T-helper 9 cell (primary cell): ENCODE measurements around the gene NUDT2.

ENCODE experiments used
- DNase-seq: peaks from one replicate; pipeline ENCODE4 v3.0.0-alpha.2; 2020

NUDT2 gene

DNA sequence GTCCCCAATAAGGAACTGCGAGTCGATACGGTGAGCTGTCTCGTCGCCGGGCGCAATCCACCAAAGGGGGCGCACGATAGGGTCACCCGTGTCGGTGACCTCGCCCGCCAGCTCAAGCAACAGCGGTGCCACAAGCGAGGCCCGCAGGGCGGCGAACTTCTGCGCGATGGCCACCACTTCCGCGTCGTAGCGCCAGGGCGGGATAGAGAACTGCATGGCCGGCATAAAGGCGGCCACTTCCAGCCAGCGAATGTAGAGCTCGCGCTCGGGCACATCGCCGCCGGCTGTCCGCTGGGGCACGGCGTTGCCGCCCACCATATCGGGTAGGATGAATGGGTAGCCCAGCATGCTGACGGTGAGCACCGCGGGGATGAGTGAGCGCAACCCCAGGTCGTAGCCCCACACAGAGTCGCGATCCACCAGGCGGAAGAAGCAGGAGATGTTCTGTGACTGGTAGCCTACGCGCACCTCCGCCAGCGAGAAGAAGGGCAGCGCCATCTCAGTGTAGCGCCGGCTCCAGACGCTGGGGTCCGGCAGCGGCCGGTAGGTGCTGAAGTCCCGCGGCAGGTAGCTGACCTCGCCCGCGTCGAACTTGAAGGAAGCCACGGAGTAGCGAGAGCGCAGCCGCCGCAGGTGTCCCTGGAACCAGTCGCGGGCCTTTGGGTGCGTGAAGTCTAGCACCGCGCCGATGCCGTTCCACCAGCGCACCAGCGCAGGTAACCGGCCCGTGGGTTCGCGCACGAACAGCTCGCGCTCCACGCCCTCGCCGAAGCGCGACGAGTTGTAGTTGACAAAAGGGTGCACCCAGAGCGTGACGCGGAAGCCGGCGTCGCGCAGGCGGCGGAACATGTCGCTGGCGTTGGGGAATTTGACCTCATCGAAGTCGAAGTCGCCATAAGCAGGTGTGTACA lies 41.9 kb downstream of the NUDT2 start:
- no peak for DNase-seq

DNA sequence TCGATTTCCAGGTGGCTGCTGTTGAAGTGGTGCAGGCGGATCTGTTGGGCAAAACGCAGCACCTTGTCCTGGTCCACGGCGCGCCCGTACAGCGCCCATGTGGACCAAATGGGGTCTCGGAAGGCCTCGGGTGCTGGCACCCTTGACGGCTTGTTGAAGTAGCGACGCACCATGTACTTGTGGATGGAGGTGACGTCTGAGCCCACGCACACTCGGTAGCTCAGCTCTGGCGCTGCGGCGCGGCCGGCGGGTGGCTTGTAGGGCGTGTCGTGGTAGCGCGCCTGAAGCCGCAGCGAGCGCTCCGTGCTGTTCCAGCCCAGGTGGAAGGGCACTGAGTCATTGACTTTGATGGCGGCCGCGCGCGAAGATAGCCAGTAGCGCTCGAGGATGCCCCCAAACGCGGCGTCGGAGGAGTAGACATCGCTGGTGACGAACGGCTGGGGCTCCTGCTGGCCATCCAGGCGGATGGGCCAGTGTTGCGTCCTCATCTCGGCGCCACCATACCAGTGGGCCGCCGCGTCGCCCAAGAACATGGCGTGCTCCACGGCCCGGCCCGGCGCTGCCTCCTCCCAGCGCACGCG lies 42.6 kb downstream of the NUDT2 start:
- no peak for DNase-seq

DNA sequence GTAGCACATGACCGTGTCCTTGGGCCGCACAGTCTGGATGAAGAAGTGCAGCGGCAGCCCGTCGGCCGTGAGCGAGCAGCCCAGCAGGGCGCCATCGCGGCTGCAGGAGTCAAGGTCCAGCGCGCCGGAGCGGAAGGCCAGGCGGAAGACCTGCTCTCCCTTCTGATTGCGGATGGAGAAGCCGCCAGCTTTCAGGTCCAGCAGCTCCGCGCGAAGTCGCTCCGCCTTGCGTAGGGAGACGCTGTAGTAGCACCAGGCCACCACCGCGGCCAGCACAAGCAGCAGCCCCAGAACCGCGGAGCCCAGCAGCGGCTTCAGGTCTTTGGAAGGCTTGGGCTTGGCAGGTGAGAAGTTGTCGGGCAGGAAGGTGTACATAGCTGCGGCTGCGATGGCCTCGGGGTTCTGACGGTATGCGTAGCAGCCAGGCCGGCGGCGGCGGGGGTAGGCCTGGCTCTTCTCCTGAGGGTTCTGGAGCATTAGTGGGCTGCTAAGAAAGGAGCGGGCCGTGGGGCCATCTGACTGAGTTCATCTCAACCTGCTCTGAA lies 43.2 kb downstream of the NUDT2 start:
- DNase-seq, result no peak

DNA sequence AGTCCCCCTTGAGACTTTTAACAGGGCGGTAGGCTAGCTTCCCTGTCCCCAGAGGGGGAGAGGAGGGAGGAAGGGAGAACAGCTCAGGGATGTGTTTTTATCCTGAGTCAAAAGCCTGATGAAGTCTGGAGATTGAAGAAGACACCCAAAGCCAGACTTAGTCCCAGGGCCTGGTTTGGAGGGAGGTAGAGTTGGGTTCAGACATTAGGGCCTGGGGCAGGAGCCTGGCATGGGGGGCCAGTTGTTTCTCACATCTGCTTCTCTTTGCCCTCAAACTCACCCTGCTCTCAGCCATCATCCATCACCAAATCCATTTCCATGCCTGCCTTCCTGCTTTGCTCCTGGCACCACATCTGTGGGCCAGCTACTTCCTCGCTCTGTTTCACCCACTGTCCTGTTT lies 44.4 kb downstream of the NUDT2 start:
- no peak for DNase-seq

DNA sequence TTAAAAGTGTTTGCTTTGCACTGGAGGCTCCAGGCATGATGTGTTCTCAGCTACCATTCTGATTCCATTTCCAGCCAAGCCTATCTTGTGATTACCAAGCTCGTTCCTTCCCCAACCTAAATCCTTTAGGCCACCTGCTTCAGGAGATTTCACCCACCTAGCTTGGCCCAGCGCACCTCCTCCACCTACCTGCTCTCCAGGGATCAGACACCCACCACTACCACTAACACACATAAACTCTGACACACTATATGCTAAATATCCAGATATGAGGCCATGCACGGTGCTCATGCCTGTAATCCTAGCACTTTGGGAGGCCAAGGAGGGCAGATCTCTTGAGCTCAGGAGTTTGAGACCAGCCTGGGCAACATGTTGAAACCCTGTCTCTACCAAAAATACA lies 45.0 kb downstream of the NUDT2 start:
- no peak for DNase-seq

DNA sequence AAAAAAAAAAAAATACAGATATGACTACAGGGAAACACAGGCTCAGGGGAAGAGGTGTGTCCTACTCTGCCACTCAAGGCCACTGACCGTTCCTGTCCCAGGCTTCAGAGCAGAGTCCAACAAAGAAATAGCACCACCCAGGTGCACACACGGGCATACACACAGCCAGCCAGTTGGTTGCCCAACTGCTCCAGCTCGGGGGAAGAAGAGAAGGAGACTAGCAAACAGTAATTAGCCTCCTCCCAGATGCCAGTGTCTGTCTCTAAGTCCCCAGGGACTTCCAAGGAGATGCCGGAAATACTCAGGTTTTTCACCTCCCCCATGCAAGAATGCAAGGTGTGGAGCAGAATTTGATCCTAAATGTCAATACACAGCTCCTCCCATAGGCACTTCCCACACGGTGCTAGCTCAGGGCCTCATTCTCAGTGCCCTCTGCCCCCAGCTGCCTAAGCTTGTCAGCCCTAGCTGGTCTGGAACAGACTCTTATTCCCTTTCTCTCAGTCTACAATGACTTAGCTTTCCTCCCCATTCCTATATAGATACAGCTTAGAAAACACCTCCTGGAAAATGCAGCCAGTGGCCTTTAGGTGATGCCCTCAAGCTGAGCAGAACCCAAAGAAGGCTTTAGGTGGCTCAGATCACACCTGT lies 45.7 kb downstream of the NUDT2 start:
- DNase-seq, result no peak

DNA sequence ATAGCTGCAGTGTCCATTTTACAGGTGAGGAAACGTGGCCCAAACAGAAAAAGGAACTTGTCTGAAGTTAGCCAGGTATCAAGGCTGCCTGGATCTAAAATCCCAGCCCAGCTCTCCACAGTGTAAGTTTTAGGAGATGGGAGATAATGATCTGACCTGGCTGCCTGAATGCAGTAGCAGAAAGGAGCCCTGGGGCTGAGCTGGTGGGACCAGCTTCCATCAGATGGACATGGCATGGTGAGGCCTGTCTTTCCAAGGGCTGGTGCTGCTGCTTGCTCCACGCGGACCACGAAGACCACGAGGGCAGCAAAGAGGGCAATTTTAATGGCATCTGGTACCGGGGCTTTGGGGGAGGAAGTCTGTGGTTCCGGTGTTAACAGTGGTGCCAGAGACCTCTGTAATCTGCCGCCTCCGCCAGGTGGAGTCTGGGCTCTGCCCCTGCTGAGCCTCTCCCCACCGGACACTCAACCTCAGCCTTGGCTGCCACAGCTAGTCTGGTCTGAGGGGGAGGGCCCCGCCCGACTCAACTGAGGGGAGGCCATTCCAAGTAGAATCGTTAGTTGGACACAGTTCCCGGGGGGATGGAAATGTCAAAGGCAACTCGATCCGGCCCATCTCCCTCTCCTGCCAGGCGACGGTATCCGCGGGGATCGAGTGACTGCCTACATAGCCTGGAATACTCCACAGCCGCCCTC lies 46.7 kb downstream of the NUDT2 start:
- peak; percentile 43 for DNase-seq

DNA sequence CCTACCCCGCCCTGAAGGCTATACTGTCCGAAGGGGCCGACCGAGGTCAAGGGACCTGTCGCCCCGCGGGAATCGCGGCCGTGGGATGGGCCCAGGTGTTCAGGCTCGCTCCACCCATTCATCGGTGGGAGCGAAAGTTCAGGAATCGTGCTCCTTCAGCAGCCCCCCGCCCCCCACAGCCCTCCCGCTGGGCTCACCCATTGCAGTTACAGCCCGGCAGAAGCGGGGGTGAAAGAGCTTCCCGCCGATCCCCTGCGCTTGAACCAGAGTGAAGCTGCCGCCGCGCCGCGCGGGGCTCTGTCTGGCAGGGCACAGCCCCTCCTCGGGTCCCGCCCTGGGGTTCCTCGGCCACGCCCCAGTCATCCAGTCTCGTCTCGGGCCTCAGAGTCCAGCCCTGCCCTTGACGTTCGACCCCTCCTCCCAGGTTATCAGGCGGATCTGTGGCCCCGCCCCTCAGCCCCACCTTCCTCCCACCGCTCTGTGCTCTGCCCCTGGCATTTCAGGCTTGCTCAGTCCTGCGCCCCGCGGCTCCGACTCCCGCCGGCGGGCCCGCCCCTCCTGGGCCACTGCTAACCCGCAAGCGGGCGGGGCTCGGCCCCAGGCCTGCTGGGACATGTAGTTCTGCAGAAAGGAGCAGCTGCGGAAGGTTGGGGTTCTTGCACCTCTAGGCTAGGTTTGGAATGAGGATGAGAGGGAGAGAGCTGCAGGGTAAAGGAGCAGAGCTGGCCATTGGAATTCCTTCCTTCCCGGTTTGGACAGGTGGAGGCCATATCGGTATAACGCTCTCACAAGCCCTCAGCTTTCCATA lies 47.4 kb downstream of the NUDT2 start, which contains the start of gene MYORG:
Gene MYORG, minus strand, starts transcription at position 303 of the 808 bp plus-strand sequence. CDS start 3,955 bp downstream, outside the sequence.
- peak; percentile 93 for DNase-seq

DNA sequence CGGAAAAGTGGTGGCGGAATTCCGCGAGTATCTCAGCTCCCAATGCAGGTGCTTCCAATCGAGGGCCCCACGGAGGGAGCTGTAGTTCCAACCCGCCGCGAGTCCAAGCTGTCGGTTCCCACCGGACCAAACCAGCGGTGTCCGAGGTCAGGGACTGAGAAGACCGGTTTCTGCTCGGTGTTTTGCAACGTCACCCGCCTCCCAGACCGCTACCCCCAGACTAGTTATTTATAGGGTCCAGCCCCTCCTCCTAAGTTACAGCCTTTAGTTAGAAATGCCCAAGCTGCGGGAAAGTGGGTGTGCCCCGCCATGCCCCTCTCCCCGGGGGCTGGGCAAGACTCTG lies 48.0 kb downstream of the NUDT2 start:
- DNase-seq, result no peak

DNA sequence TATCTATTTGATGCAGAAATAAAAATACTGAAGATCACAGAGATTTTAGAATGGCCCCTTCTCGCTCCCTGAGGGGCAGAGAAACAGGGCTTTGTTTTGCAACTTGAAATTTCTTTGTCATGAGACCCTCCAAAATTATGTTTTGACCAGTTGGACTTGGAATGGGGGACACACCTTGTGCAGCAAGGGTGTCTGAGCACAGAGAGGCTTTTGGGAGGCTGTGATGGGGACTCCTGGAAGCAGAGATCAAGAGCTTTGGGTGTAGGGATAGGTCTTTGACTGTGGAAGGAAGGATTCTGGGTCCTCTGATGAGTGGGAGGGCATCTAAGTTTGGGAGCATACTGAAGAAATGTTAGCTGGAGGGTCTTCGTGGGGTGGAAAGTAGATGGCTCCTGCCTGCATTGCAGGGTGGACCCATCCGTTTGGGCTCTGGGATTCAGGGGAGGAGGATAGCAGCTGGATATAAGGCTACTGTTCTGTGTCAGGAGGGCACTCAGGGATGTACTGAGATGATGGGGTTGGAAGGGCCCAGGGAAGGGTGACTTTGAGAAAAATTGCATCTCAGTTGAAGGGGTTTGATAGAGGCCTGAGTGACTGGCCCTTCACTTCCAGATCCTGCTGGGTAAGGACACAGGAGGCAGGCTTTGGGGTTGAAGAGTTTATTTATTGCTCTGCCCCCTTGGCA lies 49.1 kb downstream of the NUDT2 start:
- DNase-seq, result no peak

DNA sequence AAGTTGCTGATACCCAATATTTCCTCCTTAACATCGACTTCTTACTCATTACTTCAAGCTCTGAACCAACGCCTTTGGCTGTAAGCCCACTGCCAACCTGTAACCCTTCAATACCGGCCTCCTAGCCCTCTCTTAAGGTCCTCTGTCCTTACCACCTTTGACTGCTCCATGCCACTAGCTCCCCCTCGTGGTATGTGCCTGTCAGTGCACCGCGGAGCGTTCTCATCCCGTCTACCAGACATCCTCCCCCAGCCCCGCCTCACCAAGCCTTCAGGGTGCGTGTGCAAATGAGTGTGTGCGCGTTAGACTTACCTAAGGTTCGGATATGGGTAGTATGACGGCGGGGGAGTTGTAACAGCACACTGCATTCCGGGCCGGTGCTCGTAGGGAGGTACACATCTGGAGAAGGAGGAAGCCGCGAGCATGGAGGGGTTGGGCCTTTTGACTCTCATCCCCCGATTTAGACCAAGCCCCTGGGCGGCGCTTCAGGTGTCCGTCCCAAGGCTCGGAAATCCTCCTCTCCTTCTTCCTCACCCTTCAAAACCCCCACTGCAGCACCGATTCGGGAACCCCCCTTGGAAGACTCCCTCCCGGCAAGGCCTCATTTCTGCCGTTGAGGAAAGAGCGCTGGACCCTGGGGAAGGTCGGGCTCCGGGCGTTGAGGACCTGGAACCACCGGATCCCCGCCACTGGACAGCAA lies 50.1 kb downstream of the NUDT2 start:
- DNase-seq, result peak; percentile 86

DNA sequence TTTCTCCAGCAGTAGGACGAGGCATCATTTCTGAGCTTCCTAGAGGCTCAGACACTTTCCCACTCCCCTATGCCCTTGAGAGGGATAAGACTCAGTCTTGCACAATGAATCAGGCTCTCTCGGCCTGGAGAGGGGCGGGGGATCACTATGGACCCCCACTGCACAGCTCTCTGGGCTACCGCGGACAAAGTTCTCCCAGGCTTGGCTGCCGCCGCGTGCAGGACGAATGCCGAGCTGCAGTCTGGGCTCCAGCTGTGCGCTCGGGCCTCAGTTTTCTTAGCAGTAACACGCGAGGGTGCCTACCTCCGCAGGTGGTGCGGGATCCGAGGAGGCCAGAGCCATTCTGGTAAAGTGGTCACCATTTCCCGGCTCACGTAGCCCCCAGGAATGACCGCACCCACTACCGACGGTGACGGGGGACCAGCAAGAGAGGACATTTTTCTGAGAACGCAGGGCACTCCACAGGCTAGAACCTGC lies 50.7 kb downstream of the NUDT2 start:
- DNase-seq, result no peak

DNA sequence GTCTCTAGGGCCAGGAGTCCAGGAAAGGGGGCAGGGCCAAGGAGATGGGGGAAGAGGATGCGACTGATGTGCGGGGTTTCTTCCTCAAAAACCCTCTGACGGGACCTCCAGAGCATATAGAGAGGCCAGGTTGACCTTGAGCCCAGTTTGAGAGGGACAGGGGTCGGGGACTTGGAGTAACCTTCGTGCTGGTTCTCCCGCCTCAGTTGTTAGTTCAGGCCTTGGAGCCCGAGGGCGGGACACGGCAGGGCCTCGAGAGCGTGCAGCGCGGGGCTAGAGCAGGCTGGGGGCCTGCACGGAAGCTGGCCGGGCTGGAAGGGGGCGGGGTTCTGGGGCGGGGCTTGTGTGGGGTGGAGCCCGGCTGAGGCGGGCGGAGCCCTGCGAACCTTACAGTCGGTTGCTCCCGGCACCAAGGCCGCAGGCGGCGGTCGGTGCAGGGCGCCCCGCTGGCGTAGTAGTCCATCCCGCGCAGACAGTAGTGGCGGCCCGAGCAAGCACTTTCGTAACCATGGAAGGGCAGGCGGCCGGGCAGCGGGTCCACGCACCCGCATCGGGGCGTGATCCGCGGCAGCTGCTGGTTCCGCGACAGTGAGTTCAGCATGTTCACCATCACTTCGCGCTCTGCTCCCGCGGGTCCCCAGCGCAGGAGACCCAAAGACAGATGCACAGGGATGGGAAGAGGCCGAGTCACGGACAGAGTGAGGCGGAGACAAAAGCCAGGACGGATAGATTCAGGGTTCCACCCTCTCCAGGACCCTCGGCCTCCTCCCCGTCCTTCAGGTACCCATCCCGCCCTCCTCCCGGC lies 51.3 kb downstream of the NUDT2 start:
- DNase-seq, result peak; percentile 80

DNA sequence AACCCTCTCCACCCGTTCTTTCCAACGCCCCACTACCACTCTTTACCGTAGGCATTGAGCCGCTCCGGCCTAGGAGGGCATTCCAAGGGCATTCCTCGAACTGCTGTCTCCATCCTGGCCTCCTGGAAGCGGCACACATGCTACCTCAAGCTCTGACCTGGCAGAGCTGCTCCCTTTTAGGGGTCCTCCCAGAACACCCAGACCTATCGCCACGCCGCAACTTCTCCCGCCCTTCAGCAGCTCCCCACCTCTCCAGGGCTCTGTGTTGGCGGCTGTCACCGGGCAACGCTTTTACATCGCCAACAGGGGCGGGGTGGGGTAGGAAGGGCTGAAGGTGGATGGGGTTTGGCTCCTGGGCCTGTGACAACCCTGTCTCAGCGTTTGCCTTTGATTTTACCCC lies 52.0 kb downstream of the NUDT2 start:
- DNase-seq, result no peak

DNA sequence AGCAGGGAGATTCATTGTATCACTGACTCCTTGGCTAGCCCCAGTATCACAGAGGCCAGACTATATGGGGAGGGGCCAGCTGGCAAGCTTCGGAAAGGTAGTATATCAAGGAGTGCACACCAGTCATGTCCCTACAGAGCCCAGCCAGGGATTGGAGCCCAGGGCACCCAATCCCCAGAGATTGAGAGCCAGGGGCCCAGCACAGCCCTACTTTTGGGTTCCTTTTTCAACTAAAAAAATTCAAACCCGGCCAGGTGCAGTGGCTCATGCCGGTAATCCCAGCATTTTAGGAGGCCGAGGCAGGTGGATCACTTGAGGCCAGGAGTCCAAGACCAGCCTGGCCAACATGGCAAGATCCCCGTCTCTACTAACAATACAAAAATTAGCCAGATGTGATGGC lies 52.7 kb downstream of the NUDT2 start:
- no peak for DNase-seq

DNA sequence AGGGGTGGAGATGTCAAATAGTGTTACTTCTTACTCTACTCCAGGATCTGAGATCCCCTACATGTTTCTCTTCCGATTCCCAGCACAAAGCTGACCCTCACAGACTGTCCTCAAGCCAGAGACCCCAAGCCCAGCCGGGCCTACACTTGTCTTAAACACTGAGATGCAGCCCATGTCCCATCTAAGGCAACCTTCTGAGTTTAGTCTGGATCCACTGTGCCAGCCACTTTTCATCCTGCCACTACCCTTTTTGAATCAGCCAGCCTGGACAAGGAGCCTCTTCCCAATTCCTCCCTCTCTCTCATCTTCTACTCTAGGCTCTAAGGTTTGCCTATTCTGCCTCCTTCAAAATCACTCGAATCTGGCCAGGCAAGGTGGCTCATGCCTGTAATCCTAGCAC lies 53.5 kb downstream of the NUDT2 start:
- DNase-seq, result no peak

DNA sequence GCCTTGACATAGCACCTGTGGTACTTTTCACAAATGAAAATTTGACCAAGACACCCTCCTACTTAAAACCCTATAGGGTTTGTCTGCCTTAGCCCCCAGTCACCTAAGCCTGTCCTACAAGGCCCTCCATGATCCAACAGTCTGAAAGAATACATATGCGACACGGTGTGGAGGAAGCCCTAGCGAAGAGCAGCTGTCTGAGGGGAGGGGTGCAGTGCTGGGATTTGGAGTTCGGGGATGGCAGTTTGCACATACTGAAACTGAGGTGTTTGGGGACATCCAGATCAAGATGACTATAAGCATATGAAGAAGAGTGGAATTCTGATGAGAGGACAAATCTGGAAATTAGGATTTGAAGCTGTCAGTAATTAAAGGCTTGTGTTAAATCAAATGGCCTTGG lies 54.5 kb downstream of the NUDT2 start:
- no peak for DNase-seq

DNA sequence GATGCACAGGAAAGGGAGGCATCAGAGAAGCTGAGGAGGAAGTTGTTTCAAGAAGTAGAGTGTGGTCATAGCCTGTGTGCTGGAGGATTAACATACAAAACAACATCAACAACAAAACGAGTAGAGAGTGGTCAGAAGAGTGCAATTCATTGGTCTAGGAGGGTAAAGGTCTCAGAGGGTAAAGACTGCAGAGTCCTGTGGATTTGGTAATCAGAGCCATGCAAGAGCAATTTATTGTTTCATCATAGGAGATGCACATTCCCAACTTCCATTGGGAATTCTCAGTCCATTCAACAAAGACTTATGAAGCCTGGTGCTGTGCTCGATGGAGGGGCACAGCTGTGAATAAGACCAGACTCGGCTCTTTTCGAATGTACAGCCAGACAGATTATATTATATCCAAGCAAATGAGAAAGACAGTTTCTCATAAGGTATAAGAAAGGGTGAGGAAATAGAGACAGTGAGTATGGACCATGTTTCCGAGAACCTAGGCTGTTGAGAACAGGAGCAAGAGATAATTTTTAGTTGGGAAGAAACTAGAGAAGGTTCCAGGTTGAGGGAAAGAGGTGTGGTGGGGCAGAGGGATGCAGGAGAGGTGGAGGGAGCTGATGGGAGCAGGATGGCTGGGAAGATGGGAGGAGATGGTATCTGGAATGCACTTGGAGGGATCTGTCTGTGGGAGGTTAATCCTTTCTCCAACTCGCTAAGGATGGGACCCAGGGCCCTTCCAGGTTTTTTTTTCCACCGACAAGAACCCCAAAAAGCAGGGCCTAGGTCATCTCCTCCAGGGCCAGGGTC lies 55.2 kb downstream of the NUDT2 start:
- DNase-seq, result no peak
